Right hindlimb (tissue), 1 donor: ENCODE measurements around the gene TFR2.

Experiments used
- DNase-seq: peaks from one replicate; pipeline ENCODE4 v3.0.0-alpha.2; 2018

TFR2 gene

GRCh38 chr7:100654908-100655831 is 13.8 kb upstream of the TFR2 start:
- DNase-seq: no peak

- DNase-seq: no peak
Measured at GRCh38 chr7:100649826-100650565, 8.6 kb upstream of the TFR2 start.

GRCh38 chr7:100642534-100642907 is 1.2 kb upstream of the TFR2 start:
- DNase-seq: no peak

- DNase-seq: no peak
Measured at GRCh38 chr7:100641860-100642533, 645 bp upstream of the TFR2 start.

GRCh38 chr7:100640517-100641440 is 573 bp downstream of the TFR2 start:
- no peak for DNase-seq

GRCh38 chr7:100639995-100640516 is 1.3 kb downstream of the TFR2 start:
- DNase-seq: no peak

- peak; percentile 51 for DNase-seq
Measured at GRCh38 chr7:100632951-100633717, 8.2 kb downstream of the TFR2 start.

GRCh38 chr7:100630066-100630465 is 11.3 kb downstream of the TFR2 start:
- DNase-seq: no peak

GRCh38 chr7:100629117-100629716 is 12.1 kb downstream of the TFR2 start:
- DNase-seq: no peak

GRCh38 chr7:100627238-100627549 is 14.2 kb downstream of the TFR2 start:
- DNase-seq: no peak

- peak; percentile 90 for DNase-seq
Measured at GRCh38 chr7:100626530-100627237, 14.7 kb downstream of the TFR2 start.

- DNase-seq: no peak
Measured at GRCh38 chr7:100626055-100626454, 15.3 kb downstream of the TFR2 start.

GRCh38 chr7:100623951-100624824 is 17.2 kb downstream of the TFR2 start:
- no peak for DNase-seq

GRCh38 chr7:100621554-100621953 is 19.8 kb downstream of the TFR2 start:
- DNase-seq: no peak

- DNase-seq: no peak
Measured at GRCh38 chr7:100620804-100621203, 20.5 kb downstream of the TFR2 start.

- DNase-seq: no peak
Measured at GRCh38 chr7:100620239-100620638, 21.1 kb downstream of the TFR2 start.

- no peak for DNase-seq
Measured at GRCh38 chr7:100614308-100614861, 27.0 kb downstream of the TFR2 start.

GRCh38 chr7:100613412-100614175 is 27.8 kb downstream of the TFR2 start:
- DNase-seq: no peak
